IMR-90 (cell line): ENCODE data around the gene KCNA10. TPM values are rescaled to one million over a fixed set of nuclear protein-coding genes. Genes with fewer than 3 reads are reported as not detected.

Experiments used
- ATAC-seq: fragments of 200-7000 bp; cut with Tn5 transposase; 2 replicates; pipeline ENCODE4 v1.9.1; 2020; ENCODE audit warnings: low read depth, mild to moderate bottlenecking, moderate library complexity
- BruUV-seq: library from RNA; stranded (reverse); fragments of 400-500 nt; replicated peaks from 2 replicates; lab custom pipeline; 2021; lab: Mats Ljungman, UMichigan
- CTCF ChIA-PET: fragments of 300-600 bp; formaldehyde crosslinking; extraction: SDS; loops from one replicate; lab custom pipeline; 2021; ENCODE audit warnings: antibody characterized with exemption; lab: Yijun Ruan, JAX
- POLR2A ChIA-PET: fragments of 300-600 bp; sonication (Branson Sonifier 250); formaldehyde crosslinking; loops from one replicate; lab custom pipeline; 2022; ENCODE audit warnings: antibody characterized with exemption; ENCODE audit not compliant: unreplicated experiment; lab: Charles Lee
- DNase-seq: peaks from one replicate; pipeline ENCODE4 v3.0.0; 2013
- H2AFZ ChIP-seq: replicated peaks from 2 replicates; pipeline ENCODE3; 2013; ENCODE audit warnings: low read length, mild to moderate bottlenecking; ENCODE audit not compliant: poor library complexity
- H2AK5ac ChIP-seq: 2 replicates; pipeline ENCODE4 v1.6.1; 2013; ENCODE audit warnings: low read depth, low read length, inconsistent platforms
- H2AK9ac ChIP-seq: replicated peaks from 2 replicates; pipeline ENCODE3; 2013; ENCODE audit warnings: mild to moderate bottlenecking, low read depth, low read length, moderate library complexity; ENCODE audit not compliant: poor library complexity
- H2BK120ac ChIP-seq: 2 replicates; pipeline ENCODE4 v1.6.1; 2013; ENCODE audit warnings: low read depth, low read length, inconsistent platforms
- H2BK15ac ChIP-seq: 3 replicates; pipeline ENCODE4 v1.6.1; 2013; ENCODE audit warnings: low read depth, low read length, inconsistent platforms
- H2BK20ac ChIP-seq: 2 replicates; pipeline ENCODE4 v1.6.1; 2013; ENCODE audit warnings: low read depth, mild to moderate bottlenecking, inconsistent platforms, low read length, moderate library complexity
- H2BK5ac ChIP-seq: 2 replicates; pipeline ENCODE4 v1.6.1; 2013; ENCODE audit warnings: mild to moderate bottlenecking, low read depth, low read length, inconsistent platforms; ENCODE audit not compliant: poor library complexity, severe bottlenecking
- H3K14ac ChIP-seq: replicated peaks from 2 replicates; pipeline ENCODE4 v1.6.1; 2013; ENCODE audit warnings: low read depth, low read length, inconsistent platforms
- H3K18ac ChIP-seq: 2 replicates; pipeline ENCODE4 v1.6.1; 2013; ENCODE audit warnings: low read depth, low read length, control low read depth
- H3K23ac ChIP-seq: 2 replicates; pipeline ENCODE4 v1.6.1; 2013; ENCODE audit warnings: low read depth, low read length, inconsistent platforms
- H3K27ac ChIP-seq: 2 replicates; pipeline ENCODE4 v1.5.1; 2013; ENCODE audit warnings: mild to moderate bottlenecking, control low read depth, low read length; ENCODE audit not compliant: insufficient read depth
- H3K27me3 ChIP-seq: 2 replicates; pipeline ENCODE4 v1.6.1; 2013; ENCODE audit warnings: low read length; ENCODE audit not compliant: control insufficient read depth, insufficient read depth
- H3K36me3 ChIP-seq: 2 replicates; pipeline ENCODE4 v1.6.1; 2013; ENCODE audit warnings: low read length, mixed read lengths; ENCODE audit not compliant: control insufficient read depth, insufficient read depth
- H3K4ac ChIP-seq: 2 replicates; pipeline ENCODE4 v1.6.1; 2013; ENCODE audit warnings: low read depth, low read length, inconsistent platforms
- H3K4me1 ChIP-seq: 2 replicates; pipeline ENCODE4 v1.6.1; 2013; ENCODE audit warnings: low read length, mixed read lengths; ENCODE audit not compliant: control insufficient read depth, insufficient read depth
- H3K4me2 ChIP-seq: 2 replicates; pipeline ENCODE4 v1.6.1; 2013; ENCODE audit warnings: low read depth, mild to moderate bottlenecking, control low read depth, low read length, moderate library complexity
- H3K4me3 ChIP-seq: 2 replicates; pipeline ENCODE4 v1.5.1; 2013; ENCODE audit warnings: low read depth, mild to moderate bottlenecking, control low read depth, low read length, moderate library complexity; ENCODE audit not compliant: insufficient read depth
- H3K56ac ChIP-seq: 2 replicates; pipeline ENCODE4 v1.6.1; 2013; ENCODE audit warnings: low read length, inconsistent platforms; ENCODE audit not compliant: insufficient read depth; ENCODE audit errors: extremely low read depth
- H3K79me1 ChIP-seq, 2 experiments: 2 replicates each; pipeline ENCODE4 v1.6.1; 2013; ENCODE audit warnings: low read length in 2 of 2, inconsistent platforms in 1 of 2, low read depth in 1 of 2
- H3K9ac ChIP-seq: 2 replicates; pipeline ENCODE4 v1.6.1; 2013; ENCODE audit warnings: low read depth, low read length, control low read depth
- H3K9me1 ChIP-seq: 2 replicates; pipeline ENCODE4 v1.6.1; 2013; ENCODE audit warnings: low read length, inconsistent platforms; ENCODE audit not compliant: insufficient read depth
- H3K9me3 ChIP-seq: 2 replicates; pipeline ENCODE4 v1.6.1; 2013; ENCODE audit warnings: low read length; ENCODE audit not compliant: control insufficient read depth, insufficient read depth
- H4K20me1 ChIP-seq: 2 replicates; pipeline ENCODE4 v1.6.1; 2013; ENCODE audit warnings: low read length, inconsistent platforms; ENCODE audit not compliant: insufficient read depth
- H4K5ac ChIP-seq: 2 replicates; pipeline ENCODE4 v1.6.1; 2013; ENCODE audit warnings: mild to moderate bottlenecking, low read depth, low read length, control low read depth
- H4K8ac ChIP-seq, 2 experiments: 2 replicates each; pipeline ENCODE4 v1.6.1; 2013; ENCODE audit warnings: low read depth in 2 of 2, low read length in 2 of 2, control low read depth in 1 of 2, inconsistent platforms in 1 of 2
- H4K91ac ChIP-seq: 2 replicates; pipeline ENCODE4 v1.6.1; 2013; ENCODE audit warnings: low read depth, low read length, inconsistent platforms; ENCODE audit not compliant: insufficient read depth
- BHLHE40 ChIP-seq: fragments of 150-350 bp; IDR thresholded peaks from 2 replicates; pipeline ENCODE4 v1.6.1; 2016; ENCODE audit warnings: mild to moderate bottlenecking, low read depth, low read length
- CHD1 ChIP-seq: IDR thresholded peaks from 2 replicates; pipeline ENCODE4 v1.6.1; 2012; ENCODE audit warnings: low read depth, low read length, improper control_type of control experiment
- MAFK ChIP-seq: IDR thresholded peaks from 2 replicates; pipeline ENCODE4 v1.6.1; 2012; ENCODE audit warnings: low read depth, low read length, improper control_type of control experiment
- MAZ ChIP-seq: IDR thresholded peaks from 2 replicates; pipeline ENCODE4 v1.6.1; 2012; ENCODE audit warnings: low read depth, mild to moderate bottlenecking, low read length, improper control_type of control experiment, moderate library complexity, borderline replicate concordance
- MXI1 ChIP-seq: IDR thresholded peaks from 2 replicates; pipeline ENCODE4 v1.6.1; 2012; ENCODE audit warnings: low read depth, mild to moderate bottlenecking, low read length, moderate library complexity, borderline replicate concordance
- NFE2L2 ChIP-seq: fragments of 150-350 bp; IDR thresholded peaks from 2 replicates; pipeline ENCODE4 v1.6.1; 2016; ENCODE audit warnings: low read depth, mild to moderate bottlenecking, low read length
- POLR2A ChIP-seq: IDR thresholded peaks from 2 replicates; pipeline ENCODE4 v1.6.1; 2012; ENCODE audit warnings: mild to moderate bottlenecking, low read depth, low read length
- RCOR1 ChIP-seq: IDR thresholded peaks from 2 replicates; pipeline ENCODE4 v1.6.1; 2012; ENCODE audit warnings: mild to moderate bottlenecking, low read length, improper control_type of control experiment; ENCODE audit not compliant: insufficient replicate concordance
- RFX5 ChIP-seq: IDR thresholded peaks from 2 replicates; pipeline ENCODE4 v1.8.0; 2012; ENCODE audit warnings: low read depth, mild to moderate bottlenecking, low read length, moderate library complexity
- WGBS, 2 experiments: methylation state at CpG; one replicate each; pipeline versions ENCODE4 v1.1.5 to v1.1.7; 2013; ENCODE audit warnings: missing lambda C conversion rate in 2 of 2; ENCODE audit not compliant: insufficient read length in 1 of 2; ENCODE audit errors: extremely low coverage in 2 of 2; 5-methylcytosine and 5-hydroxymethylcytosine counted together
- dilution Hi-C: fragments of 300-500 bp; cut with HindIII; formaldehyde crosslinking; loops from one replicate; pipeline ENCODE4 v1.14.3; 2018; ENCODE audit warnings: low sequenced_read_pairs; ENCODE audit not compliant: unreplicated experiment
- in situ Hi-C: fragments of 300-500 bp; cut with MboI; formaldehyde crosslinking; loops from 3 replicates; pipeline ENCODE4 v1.14.3; 2019; ENCODE audit warnings: low sequenced_read_pairs, inconsistent platforms, mixed read lengths
- intact Hi-C: fragments of 100-400 bp; cut with micrococcal nuclease; formaldehyde crosslinking; loops from 2 replicates; pipeline ENCODE4 v1.10.0; 2022
- polyA plus RNA-seq, 3 experiments: library from polyadenylated mRNA; depleted of rRNA; stranded (reverse); fragments of >200 nt; gene quantifications; 2 replicates each; pipeline ENCODE4 v1.2.3, GENCODE V29; 2012; ENCODE audit warnings: low replicate concordance in 1 of 3
- total RNA-seq: library from RNA; depleted of rRNA; stranded (reverse); fragments of >200 nt; gene quantifications from 2 replicates; pipeline ENCODE4 v1.2.3, GENCODE V29; 2012
- TF ChIP-seq, protein P1 (sequence below): fragments of 150-350 bp; IDR thresholded peaks from 2 replicates; pipeline ENCODE4 v1.6.1; 2017; ENCODE audit warnings: mild to moderate bottlenecking, antibody characterized with exemption, low read length, low read depth
- TF ChIP-seq, protein P2 (sequence below): conservative IDR thresholded peaks from 2 replicates; pipeline ENCODE4 v1.5.1; 2012; ENCODE audit warnings: mild to moderate bottlenecking, low read depth, low read length, improper control_type of control experiment

Gene KCNA10
- total and polyA plus RNA-seq, 2 of the 4 experiments (the other 2 are of a cell fraction) = not detected

DNA sequence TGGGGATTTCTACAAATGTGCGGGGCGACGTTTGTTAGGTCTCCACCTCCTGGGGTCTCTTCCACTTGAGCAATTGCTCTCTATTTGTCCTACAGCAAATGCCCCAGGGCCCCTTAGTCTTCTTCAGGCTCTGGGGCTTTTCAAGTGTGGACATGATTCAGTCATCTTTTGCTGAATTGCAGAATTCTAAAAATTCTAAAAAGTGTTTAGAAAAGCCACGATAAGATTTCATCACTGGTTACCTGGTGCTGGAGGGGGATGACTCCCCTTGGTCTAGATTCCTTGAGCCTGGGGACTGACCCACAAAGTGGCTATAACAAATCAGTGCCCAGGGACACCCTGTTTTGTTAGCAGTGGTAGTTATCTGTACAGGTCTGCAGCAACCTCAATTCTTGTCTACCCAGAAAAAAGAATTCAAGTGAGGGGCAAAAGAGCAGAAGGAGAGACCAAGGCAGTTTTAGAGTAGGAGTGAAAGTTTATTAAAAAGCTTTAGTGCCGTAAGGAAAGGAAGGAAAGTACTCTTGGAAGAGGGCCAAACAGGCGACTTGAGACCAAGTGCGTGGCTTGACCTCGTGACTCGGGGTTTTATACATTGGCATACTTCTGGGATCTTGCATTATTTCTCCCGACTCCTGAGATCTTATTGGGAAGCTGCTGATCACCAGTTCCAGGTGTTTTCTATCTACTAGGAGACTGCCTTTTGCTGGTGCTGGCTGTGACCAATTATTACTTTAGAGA, 42.8 kb downstream of the KCNA10 start:
- 60% methylated on average over 5 of the region's 10 CpGs; no CpG with 5 or more reads in 1 of the 2 experiments for WGBS, 2 experiments
- intact Hi-C loops = no loop called here

More for the DNA sequence above, 42.8 kb downstream of the KCNA10 start:
- dilution Hi-C loops (no loop called here), in situ Hi-C loops (no loop called here)
- ChIA-PET POLR2A (no interaction called here), CTCF (interaction anchor here (0.8 to 1.5 kb wide), 2 partner anchors 16 to 20 kb away, joined by 3 to 5 read pairs; no protein-coding TSS in a partner anchor)
- Histone ChIP-seq H3K79me1 (no peaks in the 10 kb centered on the region), H2BK120ac (no peak overlapping the region), H4K20me1 (no peaks in the 10 kb centered on the region), H3K27me3 (peaks cover 5% of the 10 kb centered on the region; the same call in 1 of the 2 replicates), H4K91ac (no peak overlapping the region; the same call in 1 of the 2 replicates), H3K9me3 (no peaks in the 10 kb centered on the region), H4K8ac (no peak overlapping the region), H3K56ac (no peak overlapping the region), H2AK9ac (no peak overlapping the region), H3K9me1 (0 out of 2 replicates have a peak, but pooled peaks cover 8% of the 10 kb centered on the region), H3K4me1 (peaks cover 8% of the 10 kb centered on the region), H3K14ac (no peak overlapping the region), H3K36me3 (no peaks in the 10 kb centered on the region), H2AK5ac (no peak overlapping the region), H3K18ac (no peak overlapping the region), H4K5ac (no peak overlapping the region), H3K27ac (no peak overlapping the region), H3K4me2 (no peak overlapping the region), H2AFZ (no peak overlapping the region), H3K4ac (no peak overlapping the region), H2BK5ac (no peak overlapping the region), H3K9ac (no peak overlapping the region), H3K4me3 (no peak overlapping the region), H2BK15ac (peak overlapping the region; percentile 70; the same call in 1 of the 3 replicates), H3K23ac (no peak overlapping the region), H2BK20ac (no peak overlapping the region)
- DNase-seq (no peak), ATAC-seq (no peak)
- BruUV-seq = no TSS peak
- TF ChIP-seq MAFK (no peak), RFX5 (no peak), NFE2L2 (no peak), BHLHE40 (no peak), MAZ (no peak), MXI1 (no peak), RCOR1 (no peak), CHD1 (no peak), POLR2A (no peak)
- TF ChIP-seq, protein P1, sequence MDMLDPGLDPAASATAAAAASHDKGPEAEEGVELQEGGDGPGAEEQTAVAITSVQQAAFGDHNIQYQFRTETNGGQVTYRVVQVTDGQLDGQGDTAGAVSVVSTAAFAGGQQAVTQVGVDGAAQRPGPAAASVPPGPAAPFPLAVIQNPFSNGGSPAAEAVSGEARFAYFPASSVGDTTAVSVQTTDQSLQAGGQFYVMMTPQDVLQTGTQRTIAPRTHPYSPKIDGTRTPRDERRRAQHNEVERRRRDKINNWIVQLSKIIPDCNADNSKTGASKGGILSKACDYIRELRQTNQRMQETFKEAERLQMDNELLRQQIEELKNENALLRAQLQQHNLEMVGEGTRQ = no peak
- TF ChIP-seq, protein P2, sequence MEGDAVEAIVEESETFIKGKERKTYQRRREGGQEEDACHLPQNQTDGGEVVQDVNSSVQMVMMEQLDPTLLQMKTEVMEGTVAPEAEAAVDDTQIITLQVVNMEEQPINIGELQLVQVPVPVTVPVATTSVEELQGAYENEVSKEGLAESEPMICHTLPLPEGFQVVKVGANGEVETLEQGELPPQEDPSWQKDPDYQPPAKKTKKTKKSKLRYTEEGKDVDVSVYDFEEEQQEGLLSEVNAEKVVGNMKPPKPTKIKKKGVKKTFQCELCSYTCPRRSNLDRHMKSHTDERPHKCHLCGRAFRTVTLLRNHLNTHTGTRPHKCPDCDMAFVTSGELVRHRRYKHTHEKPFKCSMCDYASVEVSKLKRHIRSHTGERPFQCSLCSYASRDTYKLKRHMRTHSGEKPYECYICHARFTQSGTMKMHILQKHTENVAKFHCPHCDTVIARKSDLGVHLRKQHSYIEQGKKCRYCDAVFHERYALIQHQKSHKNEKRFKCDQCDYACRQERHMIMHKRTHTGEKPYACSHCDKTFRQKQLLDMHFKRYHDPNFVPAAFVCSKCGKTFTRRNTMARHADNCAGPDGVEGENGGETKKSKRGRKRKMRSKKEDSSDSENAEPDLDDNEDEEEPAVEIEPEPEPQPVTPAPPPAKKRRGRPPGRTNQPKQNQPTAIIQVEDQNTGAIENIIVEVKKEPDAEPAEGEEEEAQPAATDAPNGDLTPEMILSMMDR = no peak
